Gastroesophageal sphincter (tissue), 4 donors: ENCODE data around the gene MINDY1. TPM values are rescaled to one million over a fixed set of nuclear protein-coding genes. Genes with fewer than 3 reads are reported as not detected.
A peak's percentile ranks its signal among the peaks of the same experiment; 100 is the strongest.

Experiments used
- ATAC-seq: fragments of 150-250 bp; one replicate; pipeline ENCODE4 v1.9.1; 2016; ENCODE audit warnings: mild to moderate bottlenecking, moderate library complexity
- H3K27ac ChIP-seq, 4 donors: fragments of 200-600 bp; sonication (generic) in 3 of 4; 1 replicate in 3 of 4; 2 replicates in 1 of 4; pipeline ENCODE4 v1.5.1; 2016 to 2019
- H3K27me3 ChIP-seq: fragments of 200-600 bp; sonication (generic); one replicate; pipeline ENCODE4 v1.5.1; 2019
- H3K36me3 ChIP-seq, 2 donors: fragments of 200-600 bp; sonication (generic); one replicate each; pipeline ENCODE4 v1.5.1; 2019; ENCODE audit warnings: control low read depth in 1 of 2
- H3K4me1 ChIP-seq, 3 donors: fragments of 200-600 bp; sonication (generic); 1 replicate in 2 of 3; 2 replicates in 1 of 3; pipeline ENCODE4 v1.5.1; 2016 to 2019; ENCODE audit warnings: control low read depth in 2 of 3
- H3K4me3 ChIP-seq, 2 donors: fragments of 200-600 bp; sonication (generic); one replicate each; pipeline ENCODE4 v1.5.1; 2019; ENCODE audit warnings: mild to moderate bottlenecking in 1 of 2, moderate library complexity in 1 of 2
- H3K9me3 ChIP-seq, 3 donors: fragments of 200-600 bp; sonication (generic); one replicate each; pipeline ENCODE4 v1.5.1; 2017 to 2019; ENCODE audit warnings: control low read depth in 2 of 3
- CTCF ChIP-seq, 4 experiments: fragments of 200-600 bp in 2 of 4; fragments of 450-650 bp in 2 of 4; sonication (generic) in 1 of 4; IDR thresholded peaks; one replicate each; pipeline ENCODE4 v1.5.1; 2017 to 2019; ENCODE audit warnings: antibody characterized with exemption in 4 of 4, mild to moderate bottlenecking in 2 of 4, moderate library complexity in 2 of 4
- EP300 ChIP-seq: sonication (generic); formaldehyde crosslinking; IDR thresholded peaks from one replicate; pipeline ENCODE4 v1.6.1; 2017; ENCODE audit warnings: antibody characterized with exemption, mild to moderate bottlenecking
- POLR2A ChIP-seq, 2 donors: fragments of 450-650 bp; IDR thresholded peaks; one replicate each; pipeline ENCODE4 v1.6.1; 2017; ENCODE audit warnings: antibody characterized with exemption in 2 of 2, mild to moderate bottlenecking in 2 of 2, moderate library complexity in 1 of 2
- POLR2AphosphoS5 ChIP-seq: sonication (generic); formaldehyde crosslinking; IDR thresholded peaks from one replicate; pipeline ENCODE4 v1.6.1; 2017; ENCODE audit warnings: antibody characterized with exemption
- WGBS, 2 donors: methylation state at CpG; one replicate each; pipeline ENCODE4 v1.1.5; 2018; ENCODE audit warnings: low coverage in 1 of 2; 5-methylcytosine and 5-hydroxymethylcytosine counted together
- total RNA-seq, 4 donors: library from RNA; depleted of rRNA; stranded (reverse); fragments of >200 nt; gene quantifications; one replicate each; pipeline ENCODE4 v1.1.0, GENCODE V29; 2016

MINDY1 gene
- total RNA-seq, 4 donors from 2014 or later, result 21.2 to 39.2 (median 33.2) TPM

- Histone ChIP-seq H3K4me1 (no peaks in the 10 kb centered on the region), H3K4me3 (no peak overlapping the region), H3K36me3 (peaks cover 0 to 55% of the 10 kb centered on the region in 2 donors), H3K27me3 (no peaks in the 10 kb centered on the region), H3K9me3 (no peaks in the 10 kb centered on the region), H3K27ac (no peak overlapping the region)
- no peak for ATAC-seq
- WGBS, 2 donors, result 56 to 100% methylated on average over 1 to 3 of the region's 3 CpGs
- TF ChIP-seq EP300, result no peak
Measured at GRCh38 chr1:151035167-151035566, 28.5 kb upstream of the MINDY1 start.

DNA sequence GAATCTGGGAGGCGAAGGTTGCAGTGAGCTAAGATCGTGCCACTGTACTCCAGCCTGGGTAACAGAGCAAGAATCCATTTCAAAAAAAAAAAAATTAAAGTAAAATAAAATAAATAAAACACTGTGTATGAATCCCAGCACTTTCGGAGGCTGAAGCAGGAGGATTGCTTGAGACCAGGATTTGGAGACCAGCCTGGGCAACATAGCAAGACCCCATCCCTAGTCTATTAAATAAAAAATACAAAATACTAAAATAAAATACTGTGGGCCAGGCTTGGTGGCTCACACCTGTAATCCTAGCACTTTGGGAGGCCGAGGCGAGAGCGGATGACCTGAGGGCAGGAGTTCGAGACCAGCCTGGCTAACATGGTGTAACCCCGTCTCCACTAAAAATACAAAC, 25.5 kb upstream of the MINDY1 start:
- Histone ChIP-seq H3K4me1 (no peaks in the 10 kb centered on the region), H3K27ac (no peak overlapping the region), H3K36me3 (peaks cover 0 to 85% of the 10 kb centered on the region in 2 donors), H3K4me3 (no peak overlapping the region), H3K27me3 (no peaks in the 10 kb centered on the region), H3K9me3 (no peaks in the 10 kb centered on the region)
- no peak for ATAC-seq
- 90 to 99% methylated on average over 4 to 8 of the region's 8 CpGs for WGBS, 2 donors
- TF ChIP-seq EP300 (no peak), POLR2A (IDR thresholded peaks at IDR 0.05) (no peak), CTCF (IDR thresholded peaks at IDR 0.05) (no peak), POLR2AphosphoS5 (no peak)

- Histone ChIP-seq H3K27ac (no peak overlapping the region), H3K9me3 (no peaks in the 10 kb centered on the region), H3K4me1 (peaks cover 0 to 12% (median 0%) of the 10 kb centered on the region in 3 donors), H3K27me3 (no peaks in the 10 kb centered on the region), H3K36me3 (peaks cover 0 to 76% of the 10 kb centered on the region in 2 donors), H3K4me3 (no peak overlapping the region)
- no peak for TF ChIP-seq POLR2AphosphoS5
- TF ChIP-seq CTCF (IDR thresholded peaks at IDR 0.05), result no peak
- TF ChIP-seq POLR2A (IDR thresholded peaks at IDR 0.05), result no peak
- no peak for TF ChIP-seq EP300
- ATAC-seq, result no peak
Measured at GRCh38 chr1:151026460-151026859, 19.8 kb upstream of the MINDY1 start.

- Histone ChIP-seq H3K4me1 (peaks cover 0 to 12% (median 0%) of the 10 kb centered on the region in 3 donors), H3K9me3 (no peaks in the 10 kb centered on the region), H3K36me3 (peaks cover 0 to 73% of the 10 kb centered on the region in 2 donors), H3K4me3 (no peak overlapping the region), H3K27ac (peak overlapping the region in 3 of 4 donors; percentile 9 to 45 (median 36)), H3K27me3 (no peaks in the 10 kb centered on the region)
- 0 to 44% methylated on average over 1 of the region's 6 CpGs for WGBS, 2 donors
- ATAC-seq, result peak; percentile 94
- TF ChIP-seq CTCF (IDR thresholded peaks at IDR 0.05), result peak in 3 of 4 experiments; percentile 76 to 85 (median 78)
- TF ChIP-seq POLR2A (IDR thresholded peaks at IDR 0.05), result no peak
- no peak for TF ChIP-seq EP300
- no peak for TF ChIP-seq POLR2AphosphoS5
Measured at GRCh38 chr1:151024540-151025146, 17.9 kb upstream of the MINDY1 start.

DNA sequence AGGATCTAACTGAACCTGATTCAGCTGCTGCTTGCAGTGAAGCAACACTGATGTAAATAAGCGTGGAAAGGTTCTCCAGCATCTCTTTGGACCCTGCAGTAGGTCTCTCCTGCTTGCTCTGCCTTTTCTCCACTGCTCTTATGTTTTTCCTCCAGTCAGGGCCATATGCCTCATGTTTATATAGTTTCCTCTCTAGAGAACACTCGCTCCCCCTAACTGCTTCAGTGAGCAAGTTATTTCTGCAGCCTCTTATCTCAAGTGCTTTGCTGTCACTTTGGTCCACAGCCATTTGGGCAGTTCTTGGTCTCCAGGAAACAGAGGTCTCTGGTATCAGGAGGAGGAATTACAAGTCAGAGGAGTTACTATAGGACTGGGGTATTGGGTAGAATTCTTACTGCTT, 6.8 kb upstream of the MINDY1 start:
- no peak overlapping the region for H3K4me3 ChIP-seq
- no peaks in the 10 kb centered on the region for H3K9me3 ChIP-seq
- WGBS, 2 donors, result 51 to 80% methylated on average over 1 to 2 of the region's 2 CpGs
- H3K36me3 ChIP-seq, result peaks cover 0 to 28% of the 10 kb centered on the region in 2 donors
- no peak overlapping the region for H3K27ac ChIP-seq
- no peak for ATAC-seq
- H3K4me1 ChIP-seq, result peaks cover 0 to 39% (median 0%) of the 10 kb centered on the region in 3 donors
- H3K27me3 ChIP-seq, result no peaks in the 10 kb centered on the region
- TF ChIP-seq EP300 (no peak), POLR2AphosphoS5 (no peak), POLR2A (IDR thresholded peaks at IDR 0.05) (no peak), CTCF (IDR thresholded peaks at IDR 0.05) (no peak)
